ENCODE results near the gene BCKDK.
"Not testable (repeated sequence)": the region's sequence is repeated elsewhere in the genome, so short reads cannot be mapped to it uniquely, and the experiment has no call there.

The BCKDK gene

GRCh38 chr16:31141489-31142108 is 33.4 kb downstream of the BCKDK start:
- no peak for DNase-seq (ENCODE audit: low read depth, low spot score)

- peak; percentile 96 for DNase-seq (ENCODE audit: low read depth, low spot score)
These were observed 34.2 kb downstream of the BCKDK start for GRCh38 chr16:31142109-31143010.

- DNase-seq (ENCODE audit: low read depth, low spot score), result no peak
These were observed 35.0 kb downstream of the BCKDK start for GRCh38 chr16:31143011-31143693.

GRCh38 chr16:31143694-31144148 is 35.5 kb downstream of the BCKDK start:
- no peak for DNase-seq (ENCODE audit: low read depth, low spot score)

GRCh38 chr16:31144418-31144817 is 36.2 kb downstream of the BCKDK start:
- DNase-seq (ENCODE audit: low read depth, low spot score), result not testable (repeated sequence)

- DNase-seq (ENCODE audit: low read depth, low spot score), result no peak
These were observed 37.3 kb downstream of the BCKDK start for GRCh38 chr16:31145398-31145990.

GRCh38 chr16:31147574-31147973 is 39.4 kb downstream of the BCKDK start:
- DNase-seq (ENCODE audit: low read depth, low spot score), result no peak

- no peak for DNase-seq (ENCODE audit: low read depth, low spot score)
These were observed 40.1 kb downstream of the BCKDK start for GRCh38 chr16:31148281-31148728.

- DNase-seq (ENCODE audit: low read depth, low spot score), result no peak
These were observed 40.7 kb downstream of the BCKDK start for GRCh38 chr16:31148896-31149295.

GRCh38 chr16:31149332-31149731 is 41.1 kb downstream of the BCKDK start:
- DNase-seq (ENCODE audit: low read depth, low spot score), result no peak

GRCh38 chr16:31149894-31150890 is 42.0 kb downstream of the BCKDK start, which contains the start of gene PRSS36:
Gene PRSS36, minus strand, starts transcription at chr16:31150066. Its CDS starts 31 bp downstream, at chr16:31150035.
- DNase-seq (ENCODE audit: low read depth, low spot score), result no peak

- not testable (repeated sequence) for DNase-seq (ENCODE audit: low read depth, low spot score)
These were observed 42.8 kb downstream of the BCKDK start for GRCh38 chr16:31150976-31151375.

- DNase-seq (ENCODE audit: low read depth, low spot score), result no peak
These were observed 49.0 kb downstream of the BCKDK start for GRCh38 chr16:31157136-31157535.

Data from brain pericyte (primary cell).